ENCODE data around the gene TMEM145.
"Not testable (repeated sequence)": the region's sequence is repeated elsewhere in the genome, so short reads cannot be mapped to it uniquely, and the experiment has no call there.

Gene TMEM145

DNA sequence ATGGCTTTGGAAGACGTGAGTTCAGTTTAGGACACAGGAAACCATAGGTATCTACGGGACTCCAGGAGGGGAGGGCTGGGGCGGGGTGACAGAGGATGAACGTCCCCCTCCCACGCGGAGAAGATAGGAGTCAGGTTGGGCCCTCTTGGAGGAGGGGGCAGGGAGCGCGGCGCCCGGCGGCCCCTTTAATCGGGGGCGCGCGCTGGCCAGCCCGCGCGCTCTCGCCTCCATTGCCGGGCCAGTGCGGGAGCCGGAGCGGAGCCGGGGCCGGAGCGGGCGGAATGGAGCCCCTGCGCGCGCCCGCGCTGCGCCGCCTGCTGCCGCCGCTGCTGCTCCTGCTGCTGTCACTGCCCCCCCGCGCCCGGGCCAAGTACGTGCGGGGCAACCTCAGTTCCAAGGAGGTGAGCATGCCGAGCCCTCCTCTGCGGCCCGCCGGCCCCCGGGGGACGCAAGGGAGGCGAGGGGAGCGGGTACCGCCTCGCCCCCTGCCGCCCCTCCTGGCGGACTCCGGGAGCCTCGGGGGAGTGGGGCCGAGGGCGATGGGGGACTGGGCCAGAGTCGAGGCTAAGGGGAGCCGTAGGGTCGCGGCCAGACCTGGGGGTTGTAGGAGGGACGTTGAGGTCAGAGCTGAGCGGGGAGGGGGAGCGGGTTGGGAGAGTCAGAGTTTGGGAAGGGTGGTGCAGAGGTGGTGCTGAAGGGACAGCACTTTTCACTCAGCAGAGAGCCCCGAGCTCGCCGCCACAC is at the start of gene TMEM145:
TSS of gene TMEM145 (plus strand) at position 214 of the 744 bp plus-strand sequence. CDS start at position 282, 68 bp downstream.
- no peak for DNase-seq

DNA sequence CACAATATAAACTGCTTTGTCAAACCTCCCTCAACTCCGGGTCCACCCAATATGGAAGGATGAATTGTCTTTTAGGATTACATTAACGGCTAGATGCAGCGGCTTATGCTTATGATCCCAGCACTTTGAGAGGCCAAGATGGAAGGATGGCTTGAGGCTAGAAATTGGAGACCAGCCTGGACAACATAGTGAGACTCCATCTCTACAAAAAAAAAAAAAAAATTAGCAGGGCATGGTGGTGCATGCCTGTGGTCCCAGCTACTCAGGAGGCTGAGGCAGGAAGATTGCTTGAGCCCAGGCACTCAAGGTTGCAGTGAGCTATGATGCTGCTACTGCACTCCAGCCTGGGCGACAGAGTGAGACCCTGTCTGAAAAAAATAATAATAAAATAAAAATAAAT is 47.0 kb upstream of the TMEM145 start:
- DNase-seq = not testable (repeated sequence)

DNA sequence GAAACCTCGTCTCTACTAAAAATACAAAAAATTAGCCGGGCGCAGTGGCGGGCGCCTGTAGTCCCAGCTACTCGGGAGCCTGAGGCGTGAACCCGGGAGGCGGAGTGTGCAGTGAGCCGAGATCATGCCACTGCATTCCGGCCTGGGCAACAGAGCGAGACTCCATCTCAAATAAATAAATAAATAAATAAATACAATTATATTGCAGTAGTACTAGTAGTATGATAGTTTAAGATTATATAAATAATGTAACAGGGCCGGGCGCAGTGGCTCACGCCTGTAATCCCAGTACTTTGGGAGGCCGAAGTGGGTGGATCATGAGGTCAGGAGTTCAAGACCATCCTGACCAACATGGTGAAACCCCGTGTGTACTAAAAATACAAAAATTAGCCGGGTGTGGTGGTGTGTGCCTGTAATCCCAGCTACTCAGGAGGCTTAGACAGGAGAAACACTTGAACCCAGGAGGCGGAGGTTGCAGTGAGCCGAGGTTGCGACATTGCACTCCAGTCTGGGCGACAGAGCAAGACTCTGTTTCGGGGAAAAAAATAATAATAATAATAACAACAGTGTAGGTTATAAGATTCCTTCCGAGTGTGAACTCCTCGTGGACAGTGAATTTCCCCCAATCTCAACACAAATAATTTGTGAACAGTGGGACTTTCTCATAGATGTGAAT is 46.0 kb upstream of the TMEM145 start:
- not testable (repeated sequence) for DNase-seq

DNA sequence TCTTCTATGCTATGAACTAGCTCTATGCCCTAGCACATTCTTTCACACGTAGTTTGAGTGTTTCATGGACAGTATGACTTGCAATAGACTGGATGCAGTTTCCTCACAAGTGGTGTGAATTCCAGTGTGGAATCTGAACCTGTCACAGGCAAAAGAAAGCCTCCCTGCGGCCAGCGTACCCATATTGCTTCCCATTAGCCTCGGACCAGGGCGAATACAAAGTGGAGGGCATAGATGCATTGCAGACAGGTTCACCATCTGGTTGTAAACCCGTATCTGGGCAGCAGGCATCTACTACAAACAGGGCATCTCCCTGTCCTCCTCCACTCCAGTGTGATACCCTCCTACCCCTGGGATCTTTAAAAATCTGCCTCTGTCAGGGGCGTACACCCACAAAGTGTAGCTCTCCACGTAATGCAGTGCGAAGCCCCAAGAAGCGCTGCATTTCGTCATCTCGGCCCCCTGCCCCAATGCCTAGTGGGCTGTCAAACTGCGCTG is 45.4 kb upstream of the TMEM145 start:
- DNase-seq = no peak

DNA sequence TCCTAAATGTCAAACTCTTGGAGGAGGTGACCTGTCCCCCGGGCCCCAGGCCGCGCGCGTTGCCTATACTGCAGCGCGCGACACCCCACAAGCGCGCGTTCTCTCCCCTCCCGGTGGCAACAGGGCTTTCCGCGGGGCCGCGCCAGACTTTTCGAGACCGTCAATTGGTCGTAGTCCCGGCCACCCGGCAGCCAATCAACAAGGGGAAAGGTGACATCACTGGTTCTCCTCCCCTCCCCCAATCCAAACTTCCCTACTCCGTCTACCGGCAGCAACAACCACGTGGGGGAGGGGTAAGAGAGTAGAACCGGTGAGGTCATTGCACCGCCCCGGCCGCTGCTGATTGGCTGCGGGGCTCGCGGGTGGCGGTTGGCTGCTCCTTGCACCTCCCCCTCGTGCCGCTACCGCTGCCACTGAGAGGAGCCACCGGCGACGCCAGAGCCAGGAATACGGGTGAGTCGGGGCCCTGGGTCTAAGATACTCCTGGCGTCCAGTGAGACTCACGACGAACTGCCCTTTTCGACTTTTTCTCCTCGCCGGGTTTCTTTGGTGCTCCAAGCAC is 44.9 kb upstream of the TMEM145 start:
- peak; percentile 90 for DNase-seq

DNA sequence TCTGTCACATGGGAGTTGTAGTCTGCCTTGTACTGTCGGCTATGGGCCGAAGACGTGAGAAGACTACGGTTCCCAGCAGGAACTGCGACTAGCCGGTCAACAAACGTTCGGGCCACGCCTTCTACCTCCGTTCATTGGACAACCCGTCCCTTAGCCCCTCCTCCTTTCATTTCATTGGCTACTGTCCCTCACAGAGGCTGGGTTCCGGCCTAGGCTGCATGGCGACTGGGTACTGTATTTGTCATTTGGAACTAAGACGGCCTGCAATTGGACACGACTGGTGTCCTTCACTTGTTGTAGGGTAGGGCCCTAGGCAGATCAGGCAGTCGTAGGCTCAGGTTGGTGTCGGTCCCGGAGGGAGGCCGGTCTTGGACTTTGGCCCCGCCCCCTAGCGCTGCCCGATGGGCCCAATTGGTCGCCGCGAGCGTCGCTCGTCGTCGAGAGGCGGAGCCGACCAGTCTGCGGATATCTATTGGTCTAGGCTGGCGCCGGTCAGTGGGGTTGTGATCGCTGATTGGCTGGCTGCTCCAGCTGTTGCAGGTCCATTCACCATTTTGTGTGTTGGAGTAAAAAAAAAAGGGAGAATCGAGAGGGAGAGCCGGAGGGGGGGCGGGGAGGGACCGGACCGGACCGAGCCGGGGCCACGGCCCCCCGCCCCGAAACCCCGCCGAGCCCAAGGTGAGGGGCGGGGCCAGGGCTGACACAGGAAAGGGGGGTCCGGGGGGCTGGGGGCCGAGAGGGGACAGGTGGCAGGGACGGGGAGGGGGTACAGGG is 44.2 kb upstream of the TMEM145 start, which contains the start of gene CIC:
TSS of gene CIC (plus strand) at position 549 of the 774 bp plus-strand sequence. CDS start 2,532 bp downstream, outside the sequence.
- peak; percentile 99 for DNase-seq

DNA sequence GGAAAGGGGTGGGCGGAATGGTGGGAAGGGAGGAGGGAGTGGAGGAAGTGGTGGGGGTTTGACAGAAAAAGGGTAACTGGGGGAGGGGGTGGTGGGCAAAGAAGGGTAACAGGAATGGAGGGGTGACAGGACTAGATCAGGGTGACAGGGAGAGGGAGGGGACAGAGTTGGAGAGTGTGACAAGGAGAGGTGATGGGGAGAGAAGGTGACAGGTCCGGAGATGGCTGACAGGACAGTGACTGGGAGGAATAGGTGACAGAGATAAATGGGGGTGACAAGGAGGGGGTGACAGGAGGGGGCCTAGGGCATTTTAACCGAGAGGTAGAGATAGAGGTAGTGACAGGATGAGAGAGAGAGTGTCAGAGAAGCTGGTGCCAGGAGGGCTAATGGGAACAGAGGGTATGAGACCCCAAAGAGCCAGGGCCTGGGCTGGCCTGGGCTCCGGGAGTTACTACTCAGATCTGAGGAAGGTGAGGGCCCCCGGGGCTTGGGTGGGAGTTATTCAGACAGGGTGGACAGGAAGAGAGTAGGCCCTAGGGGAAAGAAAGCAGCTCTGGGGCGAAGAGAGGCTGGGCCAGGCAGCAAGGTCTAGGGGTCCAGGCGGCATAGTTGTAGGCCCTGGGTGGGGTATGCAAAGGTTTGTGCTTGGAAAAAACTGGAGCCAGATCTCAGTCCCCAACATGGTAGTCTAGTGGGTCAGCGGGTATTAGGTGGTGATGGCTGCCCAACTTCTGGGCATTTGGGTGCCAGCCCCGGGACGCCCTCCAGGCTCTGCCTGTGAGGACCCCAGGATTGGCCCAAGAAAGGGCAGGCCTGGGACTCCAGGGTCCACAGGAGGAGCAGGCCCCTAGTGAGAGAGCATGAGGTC is 43.4 kb upstream of the TMEM145 start:
- no peak for DNase-seq

DNA sequence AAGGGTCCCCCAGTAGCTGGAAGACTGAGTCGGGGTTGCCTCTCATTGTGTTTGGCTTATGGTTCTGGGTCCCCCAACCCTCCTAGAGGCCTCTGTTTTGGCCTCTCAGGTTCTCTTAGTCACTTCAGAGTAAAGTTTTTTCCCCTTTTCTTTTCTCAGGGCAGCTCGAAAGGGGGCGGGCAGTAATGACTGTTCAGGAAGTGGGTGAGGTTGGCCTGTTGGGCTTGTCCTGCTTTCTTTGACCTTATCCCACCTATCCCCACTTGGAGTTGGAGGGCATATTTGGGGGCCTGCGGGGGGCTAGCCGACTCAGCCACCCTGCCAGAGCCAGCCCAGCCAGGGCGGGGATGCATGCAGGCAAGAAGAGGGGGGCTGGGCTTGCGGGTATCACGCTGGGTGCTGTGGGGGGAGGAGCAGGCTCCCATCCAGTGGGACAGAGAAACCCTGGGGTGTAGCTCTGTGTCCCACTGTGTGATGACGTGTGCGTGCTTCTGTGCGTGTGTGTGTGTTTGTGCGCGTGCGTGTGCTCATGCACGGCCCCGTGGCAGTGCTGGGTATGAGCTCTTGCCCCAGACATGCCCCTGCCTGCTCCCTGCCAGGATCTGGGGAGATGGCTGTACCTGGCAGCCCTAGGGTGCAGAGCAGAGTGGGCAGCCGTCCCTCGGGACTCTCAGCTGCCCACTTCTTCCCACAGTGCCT is 42.6 kb upstream of the TMEM145 start:
- no peak for DNase-seq

DNA sequence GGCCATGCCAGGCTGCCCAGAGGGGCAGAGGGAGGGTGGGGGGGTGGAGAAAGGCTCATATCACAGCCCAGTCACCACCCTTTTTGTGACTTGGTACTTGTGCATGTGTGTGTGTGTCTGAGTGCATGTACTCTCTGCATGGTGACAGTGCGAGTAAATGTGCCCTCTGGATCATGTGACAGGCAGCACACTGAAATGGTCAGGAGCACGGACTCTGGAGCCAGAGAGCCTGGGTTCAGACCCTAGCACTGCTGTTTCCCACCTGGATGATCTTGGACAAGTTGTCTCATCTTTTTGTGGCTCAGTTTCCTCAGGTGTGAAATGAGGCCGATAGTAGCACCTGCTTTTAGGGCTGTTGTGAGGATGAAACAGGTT is 42.1 kb upstream of the TMEM145 start:
- DNase-seq = no peak

DNA sequence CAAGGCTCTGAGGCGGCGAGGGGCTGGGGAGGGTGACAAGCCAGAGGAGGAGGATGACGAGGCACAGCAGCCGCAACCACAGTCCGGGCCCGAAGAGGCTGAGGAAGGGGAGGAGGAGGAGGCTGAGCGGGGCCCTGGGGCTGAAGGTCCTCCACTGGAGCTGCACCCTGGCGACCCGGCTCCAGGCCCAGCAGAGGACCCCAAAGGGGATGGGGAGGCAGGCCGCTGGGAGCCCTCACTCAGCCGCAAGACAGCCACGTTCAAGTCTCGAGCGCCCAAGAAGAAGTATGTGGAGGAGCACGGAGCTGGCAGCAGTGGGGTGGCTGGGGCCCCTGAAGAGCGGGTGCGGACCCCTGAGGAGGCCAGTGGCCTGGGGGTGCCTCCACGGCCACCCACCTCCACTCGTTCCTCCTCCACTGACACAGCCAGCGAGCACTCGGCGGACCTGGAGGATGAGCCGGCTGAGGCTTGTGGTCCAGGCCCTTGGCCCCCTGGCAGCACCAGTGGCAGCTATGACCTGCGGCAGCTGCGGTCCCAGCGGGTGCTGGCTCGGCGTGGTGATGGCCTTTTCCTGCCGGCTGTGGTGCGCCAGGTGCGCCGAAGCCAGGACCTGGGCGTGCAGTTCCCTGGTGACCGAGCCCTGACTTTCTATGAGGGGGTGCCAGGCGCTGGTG is 41.1 kb upstream of the TMEM145 start:
- no peak for DNase-seq

DNA sequence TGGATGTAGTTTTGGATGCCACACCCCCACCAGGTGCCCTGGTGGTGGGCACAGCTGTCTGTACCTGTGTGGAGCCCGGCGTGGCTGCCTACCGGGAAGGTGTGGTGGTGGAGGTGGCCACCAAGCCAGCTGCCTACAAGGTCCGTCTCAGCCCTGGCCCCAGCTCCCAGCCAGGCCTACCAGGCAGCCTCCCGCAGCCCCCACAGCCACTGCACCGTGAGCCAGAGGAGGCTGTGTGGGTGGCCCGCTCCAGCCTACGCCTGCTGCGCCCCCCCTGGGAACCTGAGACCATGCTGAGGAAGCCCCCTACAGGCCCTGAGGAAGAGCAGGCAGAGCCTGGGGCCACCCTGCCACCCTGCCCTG is 40.6 kb upstream of the TMEM145 start:
- DNase-seq = no peak

DNA sequence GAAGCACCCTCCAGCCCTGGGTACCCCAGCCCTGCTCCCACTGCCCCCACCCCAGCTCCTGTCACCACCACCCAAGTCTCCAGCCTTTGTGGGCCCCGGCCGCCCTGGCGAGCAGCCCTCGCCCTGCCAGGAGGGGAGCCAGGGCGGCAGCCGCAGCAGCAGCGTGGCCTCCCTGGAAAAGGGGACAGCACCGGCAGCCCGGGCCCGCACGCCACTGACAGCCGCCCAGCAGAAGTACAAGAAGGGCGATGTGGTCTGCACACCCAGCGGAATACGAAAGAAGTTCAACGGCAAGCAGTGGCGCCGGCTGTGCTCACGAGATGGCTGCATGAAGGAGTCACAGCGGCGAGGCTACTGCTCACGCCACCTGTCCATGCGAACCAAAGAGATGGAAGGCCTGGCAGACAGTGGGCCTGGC is 40.1 kb upstream of the TMEM145 start:
- DNase-seq = no peak

DNA sequence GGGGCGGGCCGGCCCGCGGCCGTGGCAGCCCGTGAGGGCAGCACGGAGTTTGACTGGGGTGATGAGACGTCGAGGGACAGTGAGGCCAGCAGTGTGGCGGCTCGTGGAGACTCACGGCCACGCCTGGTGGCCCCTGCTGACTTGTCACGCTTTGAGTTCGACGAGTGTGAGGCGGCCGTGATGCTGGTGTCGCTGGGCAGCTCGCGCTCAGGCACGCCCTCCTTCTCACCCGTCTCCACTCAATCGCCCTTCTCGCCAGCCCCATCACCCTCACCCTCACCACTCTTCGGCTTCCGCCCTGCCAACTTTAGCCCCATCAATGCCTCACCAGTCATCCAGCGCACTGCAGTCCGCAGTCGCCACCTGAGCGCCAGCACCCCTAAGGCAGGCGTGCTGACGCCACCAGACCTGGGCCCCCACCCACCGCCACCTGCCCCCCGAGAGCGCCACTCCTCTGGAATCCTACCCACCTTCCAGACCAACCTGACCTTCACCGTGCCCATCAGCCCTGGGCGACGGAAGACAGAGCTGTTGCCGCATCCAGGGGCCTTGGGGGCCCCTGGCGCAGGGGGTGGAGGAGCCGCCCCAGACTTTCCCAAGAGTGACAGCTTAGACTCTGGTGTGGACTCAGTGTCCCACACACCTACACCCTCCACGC is 39.6 kb upstream of the TMEM145 start:
- DNase-seq = no peak

DNA sequence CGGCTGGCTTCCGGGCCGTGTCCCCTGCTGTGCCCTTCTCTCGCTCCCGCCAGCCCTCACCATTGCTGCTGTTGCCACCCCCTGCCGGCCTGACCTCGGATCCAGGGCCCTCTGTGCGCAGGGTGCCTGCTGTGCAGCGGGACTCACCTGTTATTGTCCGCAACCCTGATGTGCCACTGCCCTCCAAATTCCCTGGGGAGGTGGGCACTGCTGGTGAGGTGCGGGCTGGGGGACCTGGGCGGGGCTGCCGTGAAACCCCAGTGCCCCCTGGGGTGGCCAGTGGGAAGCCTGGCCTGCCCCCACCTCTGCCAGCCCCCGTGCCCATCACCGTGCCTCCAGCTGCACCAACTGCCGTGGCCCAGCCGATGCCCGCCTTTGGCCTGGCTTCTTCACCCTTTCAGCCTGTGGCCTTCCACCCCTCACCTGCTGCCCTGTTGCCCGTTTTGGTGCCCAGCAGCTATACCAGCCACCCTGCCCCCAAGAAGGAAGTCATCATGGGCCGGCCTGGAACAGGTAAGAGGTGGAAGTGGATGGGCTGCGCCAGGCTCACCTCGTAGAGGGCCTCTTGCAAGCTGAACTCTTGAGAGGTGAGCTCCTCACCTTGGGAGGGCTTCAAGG is 38.9 kb upstream of the TMEM145 start:
- DNase-seq = no peak

DNA sequence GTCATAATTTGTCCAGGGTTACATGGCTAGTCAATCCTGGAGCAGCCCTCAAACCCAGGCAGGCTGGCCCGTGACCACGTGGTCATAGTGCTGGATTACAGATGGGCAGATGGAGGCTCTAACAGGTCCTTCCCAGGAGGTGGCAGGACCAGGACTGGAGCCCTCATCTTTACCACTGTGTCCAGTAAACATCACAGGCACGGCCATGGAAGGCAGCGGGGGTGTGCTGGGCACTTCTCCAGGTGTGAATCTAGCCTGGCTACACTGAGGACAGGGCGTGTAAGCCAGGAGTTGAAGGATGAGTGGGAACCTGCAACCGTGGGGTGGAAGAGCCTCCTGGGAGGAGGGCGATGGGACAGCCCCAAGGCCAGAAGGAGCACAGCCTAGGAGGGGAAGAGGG is 38.0 kb upstream of the TMEM145 start:
- no peak for DNase-seq

DNA sequence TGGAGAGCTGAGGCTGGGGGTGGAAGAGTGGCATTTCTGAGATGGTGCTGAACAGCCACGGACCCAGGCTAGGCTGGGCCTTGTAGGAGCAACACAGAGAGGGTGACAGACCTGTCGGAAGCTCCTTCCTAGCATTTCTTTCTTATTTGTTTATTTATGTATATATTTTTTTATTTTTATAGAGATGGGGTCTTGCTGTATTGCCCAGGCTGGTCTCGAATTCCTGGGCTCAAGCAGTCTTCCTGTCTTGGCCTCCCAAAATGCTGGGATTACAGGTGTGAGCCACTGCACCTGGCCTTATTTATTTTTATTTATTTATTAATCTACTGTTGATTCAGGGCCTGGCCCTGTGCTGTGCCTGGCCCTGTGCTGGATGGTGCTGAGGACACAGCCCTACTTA is 37.6 kb upstream of the TMEM145 start:
- no peak for DNase-seq

DNA sequence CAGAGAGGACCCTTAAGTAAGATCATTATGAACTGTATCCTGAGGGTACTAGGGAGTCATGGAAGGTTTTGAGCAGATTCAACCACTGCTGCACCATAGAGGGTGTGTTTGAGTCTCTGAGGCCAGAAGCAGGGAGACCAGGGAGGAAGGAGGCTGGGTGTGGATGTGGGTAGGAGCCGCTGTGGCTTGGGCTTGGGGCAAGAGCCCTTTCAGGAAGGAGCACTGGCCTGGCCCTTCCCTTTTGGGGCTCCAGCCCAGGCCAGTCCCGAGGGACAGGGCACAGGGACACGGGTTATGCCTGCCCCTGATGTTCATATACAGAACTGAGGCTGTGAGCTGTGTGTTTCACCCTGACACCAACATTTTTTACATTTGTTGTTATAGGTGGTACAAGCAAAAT is 36.8 kb upstream of the TMEM145 start:
- DNase-seq = no peak

DNA sequence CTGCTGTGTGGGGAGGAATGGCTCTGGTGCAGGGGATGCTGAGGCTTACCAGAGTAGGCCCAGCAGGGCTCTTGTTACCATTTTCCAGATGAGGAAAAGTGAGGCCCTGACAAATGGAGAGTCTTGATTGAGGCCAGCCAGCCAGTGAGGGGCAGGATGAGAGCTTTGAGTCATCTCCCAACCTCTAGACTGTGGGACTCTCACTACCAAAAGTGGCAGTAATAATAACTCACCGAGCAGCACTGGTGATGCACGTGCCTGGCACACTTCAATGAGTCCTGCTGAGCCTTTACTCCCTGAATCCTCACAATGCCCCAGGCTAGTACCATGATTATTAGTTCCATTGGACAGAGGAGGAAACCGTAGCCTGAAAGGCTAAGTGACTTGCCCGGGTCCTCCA is 36.3 kb upstream of the TMEM145 start:
- no peak for DNase-seq

DNA sequence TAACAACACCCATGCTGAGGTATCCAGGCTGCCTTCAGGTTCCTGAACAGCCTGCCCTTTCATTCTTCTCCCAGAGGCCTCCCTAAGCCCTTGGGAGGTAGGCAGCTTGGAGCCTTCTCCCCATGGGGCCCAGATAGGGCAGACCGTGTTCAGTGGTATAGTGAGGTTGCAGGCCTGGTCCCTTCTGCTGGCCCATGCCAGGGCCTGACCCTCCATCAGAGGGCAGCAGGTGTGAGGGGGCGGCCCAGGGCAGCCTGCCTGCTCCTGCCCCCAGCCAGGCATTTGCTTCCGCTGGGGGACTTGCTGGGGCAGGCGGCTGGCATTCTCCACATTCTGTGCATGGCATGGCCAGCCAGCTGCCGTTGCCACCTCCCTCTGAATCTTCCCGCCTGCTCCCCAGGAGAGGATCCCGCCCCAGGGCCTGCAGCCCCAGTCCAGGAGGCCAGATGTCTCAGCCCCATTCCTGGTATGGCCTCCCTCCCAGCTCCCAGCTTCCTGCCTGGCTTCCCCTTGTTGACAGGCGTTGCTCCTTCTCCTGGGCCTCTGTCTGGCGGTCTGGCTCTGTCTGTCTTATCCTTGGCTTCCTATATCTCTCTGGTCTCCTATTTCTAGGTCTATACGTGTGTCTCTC is 35.2 kb upstream of the TMEM145 start:
- no peak for DNase-seq
